ENCODE measurements around the gene TNFRSF12A. TPM values are rescaled to one million over a fixed set of nuclear protein-coding genes. Genes with fewer than 3 reads are reported as not detected.

TNFRSF12A gene
- total and polyA plus RNA-seq, 2 of the 13 experiments (the other 11 are each of a cell fraction or from before 2014, with no cell fraction given) = 61.9 to 66.0 TPM

- no peak for TF ChIP-seq SOX13 (IDR thresholded peaks at IDR 0.05)
- no peak for TF ChIP-seq SOX13 (CRISPR knock-in tag; conservative IDR thresholded peaks at IDR 0.05 in 1 of 2, IDR thresholded peaks at IDR 0.05 in 1 of 2)
- TF ChIP-seq SRSF9 (IDR thresholded peaks at IDR 0.05; ENCODE audit: borderline replicate concordance, insufficient read depth, low read depth, low read length, poor library complexity, severe bottlenecking) = no peak
- TF ChIP-seq DZIP1 (CRISPR knock-in tag; IDR thresholded peaks at IDR 0.05) = no peak
- TF ChIP-seq RAD21 (CRISPR knock-in tag; IDR thresholded peaks at IDR 0.05) = 0 out of 2 replicates have a peak, but pooled peaks have one; percentile 14
- TF ChIP-seq GMEB2 (CRISPR knock-in tag; IDR thresholded peaks at IDR 0.05; ENCODE audit: low read depth) = no peak
- no peak for TF ChIP-seq NFIC (IDR thresholded peaks at IDR 0.05; ENCODE audit: low read length)
- TF ChIP-seq ZNF225 (CRISPR knock-in tag; IDR thresholded peaks at IDR 0.05) = no peak
- no peak for TF ChIP-seq FOXP1 (IDR thresholded peaks at IDR 0.05)
- TF ChIP-seq FOXP1 (CRISPR knock-in tag; IDR thresholded peaks at IDR 0.05) = no peak
- TF ChIP-seq ZNF280B (CRISPR knock-in tag; IDR thresholded peaks at IDR 0.05; ENCODE audit: borderline replicate concordance) = no peak
- peak; percentile 10 for TF ChIP-seq SKI (IDR thresholded peaks at IDR 0.05; ENCODE audit: partially characterized antibody)
- TF ChIP-seq SAP130 (CRISPR knock-in tag; IDR thresholded peaks at IDR 0.05; ENCODE audit: low read depth) = peak; percentile 55
- no peak for TF ChIP-seq ZUFSP (CRISPR knock-in tag; IDR thresholded peaks at IDR 0.05; ENCODE audit: borderline replicate concordance)
- TF ChIP-seq ZNF17 (CRISPR knock-in tag; IDR thresholded peaks at IDR 0.05) = no peak
- 0 out of 2 replicates have a peak, but pooled peaks have one; percentile 39 for TF ChIP-seq THAP11 (CRISPR knock-in tag; IDR thresholded peaks at IDR 0.05)
- peak; percentile 19 for TF ChIP-seq XRCC5 (optimal IDR thresholded peaks at IDR 0.05; ENCODE audit: low read length)
- no peak for TF ChIP-seq PLRG1 (conservative IDR thresholded peaks at IDR 0.05)
- no peak for TF ChIP-seq TIGD3 (CRISPR knock-in tag; IDR thresholded peaks at IDR 0.05; ENCODE audit: borderline replicate concordance)
- TF ChIP-seq YEATS4 (CRISPR knock-in tag; IDR thresholded peaks at IDR 0.05; ENCODE audit: borderline replicate concordance) = no peak
- peak in 1 of 2 experiments; percentile 40; a peak in 1 of 4 replicates for TF ChIP-seq NR2F1 (CRISPR knock-in tag; IDR thresholded peaks at IDR 0.05)
- no peak for TF ChIP-seq ZNF101 (CRISPR knock-in tag; IDR thresholded peaks at IDR 0.05; ENCODE audit: borderline replicate concordance, low read depth)
Observed at GRCh38 chr16:3022208-3022683, 2.1 kb downstream of the TNFRSF12A start (continued).

Data from HepG2 (cell line).